Measurements from ENCODE around the gene CACNA2D4.

Gene CACNA2D4

GRCh38 chr12:1779783-1780182 is 138.7 kb downstream of the CACNA2D4 start:
- no peak for TF ChIP-seq ZFX (IDR thresholded peaks at IDR 0.05)
- TF ChIP-seq CTCF (conservative IDR thresholded peaks at IDR 0.05): no peak
- no peak overlapping the region for H3K27ac ChIP-seq

- TF ChIP-seq CTCF (conservative IDR thresholded peaks at IDR 0.05) (no peak), ZFX (IDR thresholded peaks at IDR 0.05) (no peak)
- H3K27ac ChIP-seq: no peak overlapping the region
These were observed 139.5 kb downstream of the CACNA2D4 start for GRCh38 chr12:1778911-1779310.

- H3K27ac ChIP-seq: no peak overlapping the region
- TF ChIP-seq CTCF (conservative IDR thresholded peaks at IDR 0.05) (no peak), ZFX (IDR thresholded peaks at IDR 0.05) (no peak)
These were observed 140.7 kb downstream of the CACNA2D4 start for GRCh38 chr12:1777798-1778197.

GRCh38 chr12:1776170-1776921 is 142.1 kb downstream of the CACNA2D4 start:
- H3K27ac ChIP-seq: no peak overlapping the region
- no peak for TF ChIP-seq ZFX (IDR thresholded peaks at IDR 0.05)
- TF ChIP-seq CTCF (conservative IDR thresholded peaks at IDR 0.05): no peak

- TF ChIP-seq ZFX (IDR thresholded peaks at IDR 0.05) (no peak), CTCF (conservative IDR thresholded peaks at IDR 0.05) (no peak)
- H3K27ac ChIP-seq: no peak overlapping the region
These were observed 144.4 kb downstream of the CACNA2D4 start for GRCh38 chr12:1773937-1774655.

- TF ChIP-seq CTCF (conservative IDR thresholded peaks at IDR 0.05): no peak
- H3K27ac ChIP-seq: no peak overlapping the region
These were observed 148.5 kb downstream of the CACNA2D4 start for GRCh38 chr12:1769809-1770494.

GRCh38 chr12:1768615-1769014 is 149.8 kb downstream of the CACNA2D4 start:
- TF ChIP-seq ZFX (IDR thresholded peaks at IDR 0.05) (no peak), CTCF (conservative IDR thresholded peaks at IDR 0.05) (no peak)
- no peak overlapping the region for H3K27ac ChIP-seq
